Activated naive CD8-positive, alpha-beta T cell treated with anti-CD3 and anti-CD28 coated beads, Interleukin-2, amount 50 U/mL, for 24 hours (primary cell): ENCODE measurements around the gene MIEF1.

Experiments
- ATAC-seq: fragments of 150-1000 bp; cut with Tn5 transposase; one replicate; pipeline ENCODE4 v1.10.0; 2021
- DNase-seq: peaks from one replicate; pipeline ENCODE4 v3.0.0; 2021
- H3K27ac Mint-ChIP-seq: one replicate; pipeline ENCODE4 v1.8.0; 2021; ENCODE audit warnings: mild to moderate bottlenecking, mixed read lengths
- H3K27me3 Mint-ChIP-seq: one replicate; pipeline ENCODE4 v1.8.0; 2021; ENCODE audit warnings: mixed read lengths
- H3K36me3 Mint-ChIP-seq: one replicate; pipeline ENCODE4 v1.8.0; 2021; ENCODE audit warnings: low read depth, mixed read lengths
- H3K4me1 Mint-ChIP-seq: one replicate; pipeline ENCODE4 v1.8.0; 2021; ENCODE audit warnings: mixed read lengths
- H3K4me3 Mint-ChIP-seq: one replicate; pipeline ENCODE4 v1.8.0; 2021; ENCODE audit warnings: mild to moderate bottlenecking, moderate library complexity, mixed read lengths
- H3K9me3 Mint-ChIP-seq: one replicate; pipeline ENCODE4 v1.8.0; 2021; ENCODE audit warnings: mixed read lengths

Gene MIEF1

GRCh38 chr22:39556970-39557841 lies 55.1 kb downstream of the MIEF1 start:
- Mint-ChIP-seq H3K4me3 (peak overlapping the region; percentile 53), H3K36me3 (no peaks in the 10 kb centered on the region), H3K9me3 (no peaks in the 10 kb centered on the region), H3K4me1 (peaks cover 7% of the 10 kb centered on the region), H3K27me3 (peaks cover 38% of the 10 kb centered on the region), H3K27ac (peak overlapping the region; percentile 41)
- no peak for ATAC-seq
- DNase-seq, result peak; percentile 45

- Mint-ChIP-seq H3K4me1 (peaks cover 7% of the 10 kb centered on the region), H3K9me3 (no peaks in the 10 kb centered on the region), H3K4me3 (no peak overlapping the region), H3K27ac (no peak overlapping the region), H3K36me3 (no peaks in the 10 kb centered on the region), H3K27me3 (peaks cover 29% of the 10 kb centered on the region)
- DNase-seq (no peak), ATAC-seq (no peak)
Measured at GRCh38 chr22:39558254-39558727, 56.2 kb downstream of the MIEF1 start.

GRCh38 chr22:39558950-39559349 lies 56.9 kb downstream of the MIEF1 start:
- Mint-ChIP-seq H3K4me1 (peaks cover 7% of the 10 kb centered on the region), H3K27ac (no peak overlapping the region), H3K9me3 (no peaks in the 10 kb centered on the region), H3K27me3 (peaks cover 29% of the 10 kb centered on the region), H3K36me3 (no peaks in the 10 kb centered on the region), H3K4me3 (no peak overlapping the region)
- DNase-seq (no peak), ATAC-seq (no peak)

GRCh38 chr22:39559456-39560105 lies 57.5 kb downstream of the MIEF1 start:
- Mint-ChIP-seq H3K9me3 (no peaks in the 10 kb centered on the region), H3K27me3 (peaks cover 29% of the 10 kb centered on the region), H3K27ac (no peak overlapping the region), H3K4me1 (peaks cover 7% of the 10 kb centered on the region), H3K4me3 (no peak overlapping the region), H3K36me3 (no peaks in the 10 kb centered on the region)
- ATAC-seq (no peak), DNase-seq (peak; percentile 36)

GRCh38 chr22:39560127-39560526 lies 58.0 kb downstream of the MIEF1 start:
- ATAC-seq, result no peak
- Mint-ChIP-seq H3K4me1 (peaks cover 7% of the 10 kb centered on the region), H3K27me3 (peaks cover 29% of the 10 kb centered on the region)

GRCh38 chr22:39562839-39563489 lies 60.9 kb downstream of the MIEF1 start:
- Mint-ChIP-seq H3K4me3 (no peak overlapping the region), H3K27ac (no peak overlapping the region), H3K4me1 (peaks cover 16% of the 10 kb centered on the region), H3K9me3 (peaks cover 8% of the 10 kb centered on the region), H3K36me3 (no peaks in the 10 kb centered on the region), H3K27me3 (peaks cover 12% of the 10 kb centered on the region)
- DNase-seq (no peak), ATAC-seq (no peak)

More at GRCh38 chr22:39560127-39560526, 58.0 kb downstream of the MIEF1 start:
- Mint-ChIP-seq H3K36me3 (no peaks in the 10 kb centered on the region), H3K9me3 (no peaks in the 10 kb centered on the region), H3K4me3 (no peak overlapping the region), H3K27ac (no peak overlapping the region)
- no peak for DNase-seq

- peaks cover 6% of the 10 kb centered on the region for H3K27me3 Mint-ChIP-seq
- no peaks in the 10 kb centered on the region for H3K36me3 Mint-ChIP-seq
- DNase-seq (no peak), ATAC-seq (no peak)
- H3K27ac Mint-ChIP-seq, result no peak overlapping the region
- peaks cover 8% of the 10 kb centered on the region for H3K9me3 Mint-ChIP-seq
- H3K4me1 Mint-ChIP-seq, result peaks cover 14% of the 10 kb centered on the region
- H3K4me3 Mint-ChIP-seq, result no peak overlapping the region
Measured at GRCh38 chr22:39563571-39564428, 61.7 kb downstream of the MIEF1 start.

GRCh38 chr22:39565414-39565944 lies 63.4 kb downstream of the MIEF1 start:
- ATAC-seq, result no peak
- no peak overlapping the region for H3K4me3 Mint-ChIP-seq
- peaks cover 8% of the 10 kb centered on the region for H3K9me3 Mint-ChIP-seq
- DNase-seq, result no peak
- peaks cover 2% of the 10 kb centered on the region for H3K27me3 Mint-ChIP-seq
- no peak overlapping the region for H3K27ac Mint-ChIP-seq
- no peaks in the 10 kb centered on the region for H3K36me3 Mint-ChIP-seq
- peaks cover 14% of the 10 kb centered on the region for H3K4me1 Mint-ChIP-seq

GRCh38 chr22:39567135-39567946 lies 65.3 kb downstream of the MIEF1 start:
- DNase-seq (peak; percentile 24), ATAC-seq (peak; percentile 37)
- H3K4me3 Mint-ChIP-seq, result no peak overlapping the region
- H3K27me3 Mint-ChIP-seq, result no peaks in the 10 kb centered on the region
- no peaks in the 10 kb centered on the region for H3K36me3 Mint-ChIP-seq
- no peak overlapping the region for H3K27ac Mint-ChIP-seq
- H3K9me3 Mint-ChIP-seq, result peaks cover 8% of the 10 kb centered on the region
- peaks cover 14% of the 10 kb centered on the region for H3K4me1 Mint-ChIP-seq
